HG02885 (cell line): Measurements from ENCODE around the gene VPREB3.
"Not testable (repeated sequence)": the region's sequence is repeated elsewhere in the genome, so short reads cannot be mapped to it uniquely, and the experiment has no call there.

ENCODE experiments used
- ATAC-seq: cut with Tn5 transposase; IDR thresholded peaks from one replicate; pipeline ENCODE4 v1.9.1; 2021; ENCODE audit warnings: mild to moderate bottlenecking; ENCODE audit not compliant: unreplicated experiment, poor library complexity

VPREB3 gene

GRCh38 chr22:23745791-23746190 lies 8.4 kb downstream of the VPREB3 start:
- ATAC-seq = no peak

- ATAC-seq = no peak
Measured at GRCh38 chr22:23744485-23744884, 9.7 kb downstream of the VPREB3 start.

GRCh38 chr22:23744001-23744400 lies 10.2 kb downstream of the VPREB3 start:
- ATAC-seq = no peak

GRCh38 chr22:23743303-23743705 lies 10.9 kb downstream of the VPREB3 start:
- no peak for ATAC-seq

- ATAC-seq = no peak
Measured at GRCh38 chr22:23742505-23743264, 11.5 kb downstream of the VPREB3 start.

GRCh38 chr22:23737696-23738095 lies 16.5 kb downstream of the VPREB3 start:
- no peak for ATAC-seq

GRCh38 chr22:23728108-23728507 lies 26.1 kb downstream of the VPREB3 start:
- not testable (repeated sequence) for ATAC-seq

GRCh38 chr22:23722724-23723123 lies 31.5 kb downstream of the VPREB3 start:
- ATAC-seq = no peak

- no peak for ATAC-seq
Measured at GRCh38 chr22:23722160-23722559, 32.1 kb downstream of the VPREB3 start.

GRCh38 chr22:23720855-23721254 lies 33.4 kb downstream of the VPREB3 start:
- no peak for ATAC-seq

- no peak for ATAC-seq
Measured at GRCh38 chr22:23718371-23719165, 35.7 kb downstream of the VPREB3 start.

GRCh38 chr22:23716811-23717801 lies 37.1 kb downstream of the VPREB3 start:
- ATAC-seq = peak; percentile 86

- ATAC-seq = no peak
Measured at GRCh38 chr22:23715806-23716375, 38.3 kb downstream of the VPREB3 start.

GRCh38 chr22:23714596-23715578 lies 39.3 kb downstream of the VPREB3 start:
- no peak for ATAC-seq

- no peak for ATAC-seq
Measured at GRCh38 chr22:23713696-23714595, 40.3 kb downstream of the VPREB3 start.

- no peak for ATAC-seq
Measured at GRCh38 chr22:23712256-23712655, 42.0 kb downstream of the VPREB3 start.

GRCh38 chr22:23709107-23709506 lies 45.1 kb downstream of the VPREB3 start:
- no peak for ATAC-seq

GRCh38 chr22:23708270-23708669 lies 46.0 kb downstream of the VPREB3 start:
- no peak for ATAC-seq
